H1 (cell line): ENCODE data around the gene OSBPL6. TPM values are rescaled to one million over a fixed set of nuclear protein-coding genes. Genes with fewer than 3 reads are reported as not detected.

Experiments
- ATF3 ChIP-seq: IDR thresholded peaks from 2 replicates; pipeline ENCODE4 v1.6.1; 2011; ENCODE audit warnings: low read depth, mild to moderate bottlenecking, low read length; ENCODE audit not compliant: insufficient read depth
- CBX5 ChIP-seq: fragments of 300-800, 300-1000 bp; sonication (generic); IDR thresholded peaks from 2 replicates; pipeline ENCODE4 v1.7.1; 2016; ENCODE audit warnings: antibody characterized with exemption, low read length, low read depth
- CHD1 ChIP-seq: IDR thresholded peaks from 2 replicates; pipeline ENCODE4 v1.6.1; 2012; ENCODE audit warnings: low read depth, low read length, improper control_type of control experiment
- CHD7 ChIP-seq: fragments of 300-600 bp; sonication (generic); IDR thresholded peaks from 2 replicates; pipeline ENCODE4 v1.7.1; 2012; ENCODE audit warnings: low read length, moderate library complexity, mild to moderate bottlenecking, inconsistent platforms; ENCODE audit not compliant: insufficient replicate concordance
- GABPA ChIP-seq: IDR thresholded peaks from 2 replicates; pipeline ENCODE4 v1.6.1; 2011; ENCODE audit warnings: mild to moderate bottlenecking, low read length, moderate library complexity, borderline replicate concordance; ENCODE audit not compliant: insufficient read depth
- JUN ChIP-seq: IDR thresholded peaks from 2 replicates; pipeline ENCODE4 v1.6.1; 2011; ENCODE audit warnings: low read depth, mild to moderate bottlenecking, improper control_type of control experiment, low read length
- MAFK ChIP-seq: IDR thresholded peaks from 2 replicates; pipeline ENCODE4 v1.6.1; 2012; ENCODE audit warnings: low read depth, mild to moderate bottlenecking, improper control_type of control experiment, low read length
- RAD21 ChIP-seq, 2 experiments: IDR thresholded peaks in 1 of 2; conservative IDR thresholded peaks in 1 of 2; 2 replicates each; pipeline ENCODE4 v1.6.1; 2011; ENCODE audit warnings: low read depth in 2 of 2, low read length in 2 of 2, improper control_type of control experiment in 1 of 2, inconsistent platforms in 1 of 2, mild to moderate bottlenecking in 1 of 2, moderate library complexity in 1 of 2
- SIRT6 ChIP-seq: IDR thresholded peaks from one replicate; pipeline ENCODE4 v1.7.1; 2012; ENCODE audit warnings: low read length, inconsistent platforms
- SIX5 ChIP-seq: IDR thresholded peaks from 2 replicates; pipeline ENCODE4 v1.6.1; 2011; ENCODE audit warnings: mild to moderate bottlenecking, low read depth, low read length
- YY1 ChIP-seq: IDR thresholded peaks from 2 replicates; pipeline ENCODE4 v1.6.1; 2011; ENCODE audit warnings: low read depth, mild to moderate bottlenecking, low read length
- ZNF274 ChIP-seq: IDR thresholded peaks from 2 replicates; pipeline ENCODE4 v1.7.0; 2012; ENCODE audit warnings: low read length, borderline replicate concordance; ENCODE audit errors: extremely low read depth
- polyA plus RNA-seq, 7 experiments: library from polyadenylated mRNA; depleted of rRNA in 3 of 7; stranded (reverse) in 5 of 7; unstranded in 2 of 7; fragments of >200 nt in 5 of 7; fragments of 200-250 nt in 2 of 7; gene quantifications; 1 replicate in 5 of 7; 2 replicates in 1 of 7; 4 replicates in 1 of 7; pipeline versions ENCODE4 v1.2.1 to v1.2.3, GENCODE V29; 2011 to 2013; ENCODE audit warnings: missing spikeins in 2 of 7, mixed read lengths in 2 of 7
- total RNA-seq: library from RNA; stranded (reverse); fragmentation: NEBNext Ultra II Directional; extraction: Animal tissue kit (Norgen Biotek cat#: 25700); gene quantifications from 2 replicates; pipeline ENCODE4 v1.2.1, GENCODE V29; 2021

Gene OSBPL6
- total and polyA plus RNA-seq, 2 of the 8 experiments (the other 6 are each of a cell fraction or from before 2014, with no cell fraction given) = 1.7 to 5.6 TPM

- TF ChIP-seq CHD7 (no peak), ZNF274 (no peak), ATF3 (no peak), CBX5 (no peak), GABPA (no peak), RAD21 (IDR thresholded peaks at IDR 0.05 in 1 of 2, conservative IDR thresholded peaks at IDR 0.05 in 1 of 2; ENCODE audit: low read depth in 2 of 2, low read length in 2 of 2) (no peak), JUN (no peak), MAFK (no peak), CHD1 (no peak), SIX5 (no peak), YY1 (no peak), SIRT6 (no peak)
Observed at GRCh38 chr2:178404368-178404767, 210.1 kb downstream of the OSBPL6 start (continued).
